ENCODE data around the gene APEX2. TPM values are rescaled to one million over a fixed set of nuclear protein-coding genes. Genes with fewer than 3 reads are reported as not detected.

The APEX2 gene
- total RNA-seq, 2 experiments from 2014 or later, result 26.9 to 28.0 TPM

Other genes starting within 250 kb of the APEX2 start
- gene ITIH6, start 202.1 kb upstream of the APEX2 start, total RNA-seq, result not detected
- gene MAGED2, start 192.6 kb upstream of the APEX2 start, total RNA-seq, result 10 to 100 TPM; 48.8 to 50.4 TPM
- 1 to 10 TPM in 1 of 2 experiments, under 1 TPM in 1; 0.87 to 1.5 TPM for gene TRO, start 79.5 kb upstream of the APEX2 start, total RNA-seq
- under 1 TPM; 0.44 to 0.61 TPM for gene PFKFB1, start 6.2 kb upstream of the APEX2 start, total RNA-seq
- gene ALAS2, start 30.6 kb downstream of the APEX2 start, total RNA-seq, result not detected
- under 1 TPM in 1 of 2 experiments, not detected in 1; 0.97 TPM for gene PAGE2B, start 74.7 kb downstream of the APEX2 start, total RNA-seq
- gene PAGE2, start 88.7 kb downstream of the APEX2 start, total RNA-seq, result not detected
- not detected for gene PAGE5, start 220.0 kb downstream of the APEX2 start, total RNA-seq

All from activated CD8-positive, alpha-beta T cell treated with anti-CD3 and anti-CD28 coated beads, Interleukin-2, amount 10 ng/mL, durations not matched to agents 7 days and 5 days (primary cell).